22Rv1 (cell line): Measurements from ENCODE around the gene BRD9.
"Not testable (repeated sequence)": the region's sequence is repeated elsewhere in the genome, so short reads cannot be mapped to it uniquely, and the experiment has no call there.

Experiments
- H3K27ac ChIP-seq: fragments of 450-650 bp; 2 replicates; pipeline ENCODE4 v1.5.1; 2017
- ZFX ChIP-seq: fragments of 450-650 bp; IDR thresholded peaks from 2 replicates; pipeline ENCODE4 v1.6.1; 2017; ENCODE audit warnings: antibody characterized with exemption, borderline replicate concordance
- TF ChIP-seq, protein P1 (sequence below): fragments of 450-650 bp; IDR thresholded peaks from 2 replicates; pipeline ENCODE4 v1.5.1; 2017; ENCODE audit warnings: mild to moderate bottlenecking

BRD9 gene

GRCh38 chr5:933251-933861 lies 40.8 kb upstream of the BRD9 start:
- TF ChIP-seq ZFX: no peak
- TF ChIP-seq, protein P1, sequence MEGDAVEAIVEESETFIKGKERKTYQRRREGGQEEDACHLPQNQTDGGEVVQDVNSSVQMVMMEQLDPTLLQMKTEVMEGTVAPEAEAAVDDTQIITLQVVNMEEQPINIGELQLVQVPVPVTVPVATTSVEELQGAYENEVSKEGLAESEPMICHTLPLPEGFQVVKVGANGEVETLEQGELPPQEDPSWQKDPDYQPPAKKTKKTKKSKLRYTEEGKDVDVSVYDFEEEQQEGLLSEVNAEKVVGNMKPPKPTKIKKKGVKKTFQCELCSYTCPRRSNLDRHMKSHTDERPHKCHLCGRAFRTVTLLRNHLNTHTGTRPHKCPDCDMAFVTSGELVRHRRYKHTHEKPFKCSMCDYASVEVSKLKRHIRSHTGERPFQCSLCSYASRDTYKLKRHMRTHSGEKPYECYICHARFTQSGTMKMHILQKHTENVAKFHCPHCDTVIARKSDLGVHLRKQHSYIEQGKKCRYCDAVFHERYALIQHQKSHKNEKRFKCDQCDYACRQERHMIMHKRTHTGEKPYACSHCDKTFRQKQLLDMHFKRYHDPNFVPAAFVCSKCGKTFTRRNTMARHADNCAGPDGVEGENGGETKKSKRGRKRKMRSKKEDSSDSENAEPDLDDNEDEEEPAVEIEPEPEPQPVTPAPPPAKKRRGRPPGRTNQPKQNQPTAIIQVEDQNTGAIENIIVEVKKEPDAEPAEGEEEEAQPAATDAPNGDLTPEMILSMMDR: no peak
- H3K27ac ChIP-seq: no peak overlapping the region

GRCh38 chr5:932628-933250 lies 40.1 kb upstream of the BRD9 start:
- H3K27ac ChIP-seq: no peak overlapping the region
- no peak for TF ChIP-seq ZFX
- TF ChIP-seq, protein P1: no peak

GRCh38 chr5:932151-932627 lies 39.6 kb upstream of the BRD9 start:
- no peak overlapping the region for H3K27ac ChIP-seq
- TF ChIP-seq, protein P1: no peak
- TF ChIP-seq ZFX: no peak

DNA sequence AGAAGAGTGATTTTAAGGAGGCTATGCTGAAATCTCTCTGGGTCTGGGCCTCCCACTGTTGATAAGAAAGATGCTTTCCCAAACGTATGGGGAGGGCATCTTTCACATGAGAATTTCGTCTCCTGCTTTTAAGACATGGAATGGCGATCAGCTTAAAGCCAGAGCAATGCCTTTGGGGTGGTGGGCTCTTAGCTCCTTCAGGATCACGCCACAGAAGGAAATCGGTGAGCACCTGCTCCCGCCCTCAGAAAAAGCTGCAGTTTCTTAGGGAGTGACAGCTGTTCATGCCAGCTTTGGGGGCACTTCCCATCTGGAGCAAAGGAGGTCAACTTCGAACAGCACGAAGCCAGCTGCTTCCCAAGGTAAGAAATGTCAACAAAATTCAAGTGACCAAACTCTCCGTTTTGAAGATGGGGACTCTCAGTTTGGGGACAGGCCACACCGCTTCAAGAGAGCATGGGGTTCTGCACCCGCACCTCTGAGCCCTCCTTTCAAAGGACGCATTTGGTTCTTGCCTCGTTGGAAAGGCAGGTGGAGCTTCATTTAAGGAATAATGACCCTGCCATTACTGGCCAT lies 39.1 kb upstream of the BRD9 start:
- TF ChIP-seq, protein P1: no peak
- TF ChIP-seq ZFX: no peak
- no peak overlapping the region for H3K27ac ChIP-seq

- TF ChIP-seq, protein P1: no peak
- TF ChIP-seq ZFX: no peak
- H3K27ac ChIP-seq: no peak overlapping the region
These were observed 38.3 kb upstream of the BRD9 start for GRCh38 chr5:930866-931265.

GRCh38 chr5:929596-929995 lies 37.0 kb upstream of the BRD9 start:
- TF ChIP-seq ZFX: no peak
- TF ChIP-seq, protein P1: no peak

GRCh38 chr5:929182-929581 lies 36.6 kb upstream of the BRD9 start:
- H3K27ac ChIP-seq: not testable (repeated sequence)

More at GRCh38 chr5:929596-929995, 37.0 kb upstream of the BRD9 start:
- H3K27ac ChIP-seq: no peak overlapping the region
